GM21390 (cell line): ENCODE results near the gene TAP1.
A peak's percentile ranks its signal among the peaks of the same experiment; 100 is the strongest.
"Not testable (repeated sequence)": the region's sequence is repeated elsewhere in the genome, so short reads cannot be mapped to it uniquely, and the experiment has no call there.

Experiments
- ATAC-seq: cut with Tn5 transposase; IDR thresholded peaks from one replicate; pipeline ENCODE4 v1.9.1; 2021; ENCODE audit not compliant: unreplicated experiment

Gene TAP1, protein sequence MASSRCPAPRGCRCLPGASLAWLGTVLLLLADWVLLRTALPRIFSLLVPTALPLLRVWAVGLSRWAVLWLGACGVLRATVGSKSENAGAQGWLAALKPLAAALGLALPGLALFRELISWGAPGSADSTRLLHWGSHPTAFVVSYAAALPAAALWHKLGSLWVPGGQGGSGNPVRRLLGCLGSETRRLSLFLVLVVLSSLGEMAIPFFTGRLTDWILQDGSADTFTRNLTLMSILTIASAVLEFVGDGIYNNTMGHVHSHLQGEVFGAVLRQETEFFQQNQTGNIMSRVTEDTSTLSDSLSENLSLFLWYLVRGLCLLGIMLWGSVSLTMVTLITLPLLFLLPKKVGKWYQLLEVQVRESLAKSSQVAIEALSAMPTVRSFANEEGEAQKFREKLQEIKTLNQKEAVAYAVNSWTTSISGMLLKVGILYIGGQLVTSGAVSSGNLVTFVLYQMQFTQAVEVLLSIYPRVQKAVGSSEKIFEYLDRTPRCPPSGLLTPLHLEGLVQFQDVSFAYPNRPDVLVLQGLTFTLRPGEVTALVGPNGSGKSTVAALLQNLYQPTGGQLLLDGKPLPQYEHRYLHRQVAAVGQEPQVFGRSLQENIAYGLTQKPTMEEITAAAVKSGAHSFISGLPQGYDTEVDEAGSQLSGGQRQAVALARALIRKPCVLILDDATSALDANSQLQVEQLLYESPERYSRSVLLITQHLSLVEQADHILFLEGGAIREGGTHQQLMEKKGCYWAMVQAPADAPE

DNA sequence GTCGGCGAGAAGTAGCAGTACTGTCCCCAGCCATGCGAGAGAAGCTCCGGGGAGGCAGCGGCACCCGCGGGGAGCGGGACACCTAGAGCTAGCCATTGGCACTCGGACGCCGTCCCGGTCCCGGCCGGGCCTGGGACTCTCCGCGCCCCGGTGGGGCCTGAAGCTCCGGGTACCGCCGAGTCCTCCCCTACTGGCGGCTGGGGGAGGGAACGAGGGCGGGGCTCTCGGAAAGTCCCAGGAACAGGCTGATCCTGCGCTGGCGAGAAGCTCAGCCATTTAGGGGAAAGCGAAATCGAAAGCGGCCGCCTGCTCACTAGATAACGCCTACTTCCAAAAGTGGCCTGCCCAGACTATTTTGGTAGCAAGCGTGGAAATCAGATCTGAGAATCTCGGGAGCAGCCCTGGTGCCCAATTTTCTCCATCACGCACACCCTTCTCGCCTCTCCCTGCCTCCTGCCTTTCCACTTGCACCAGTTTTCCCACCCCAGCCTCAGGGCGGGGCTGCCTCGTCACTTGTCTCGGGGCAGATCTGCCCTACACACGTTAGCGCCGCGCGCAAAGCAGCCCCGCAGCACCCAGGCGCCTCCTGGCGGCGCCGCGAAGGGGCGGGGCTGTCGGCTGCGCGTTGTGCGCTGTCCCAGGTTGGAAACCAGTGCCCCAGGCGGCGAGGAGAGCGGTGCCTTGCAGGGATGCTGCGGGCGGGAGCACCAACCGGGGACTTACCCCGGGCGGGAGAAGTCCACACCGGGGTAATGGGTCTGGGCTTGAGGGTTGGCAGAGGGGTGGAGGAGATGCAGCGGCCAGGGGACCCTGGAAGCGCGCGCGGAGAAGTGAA, at the start of gene TAP1, which contains the start of gene PSMB9:
TAP1 (minus strand) TSS at position 164 of the 835 bp plus-strand sequence; CDS start at position 96, 68 bp downstream.
PSMB9 (plus strand) TSS at position 652 of the 835 bp plus-strand sequence; CDS start at position 690, 38 bp downstream.
- peak; percentile 70 for ATAC-seq

DNA sequence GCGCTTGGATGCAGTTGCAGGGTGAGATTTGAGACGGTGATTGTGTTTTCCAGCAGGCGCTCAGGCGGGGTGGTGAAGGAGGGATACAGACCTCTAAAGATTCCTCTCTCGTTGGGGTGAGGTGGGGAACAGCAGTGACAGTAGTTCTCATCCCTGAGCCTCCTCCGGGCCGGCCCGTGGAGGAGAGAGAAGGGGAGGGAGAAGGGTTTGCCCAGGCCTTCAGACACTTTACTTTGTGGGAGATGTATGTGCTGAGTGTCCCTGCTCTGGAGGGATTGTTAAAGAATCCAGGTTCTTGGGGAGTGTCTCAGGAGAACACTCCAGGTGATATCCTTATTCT, 41.5 kb upstream of the TAP1 start:
- no peak for ATAC-seq

DNA sequence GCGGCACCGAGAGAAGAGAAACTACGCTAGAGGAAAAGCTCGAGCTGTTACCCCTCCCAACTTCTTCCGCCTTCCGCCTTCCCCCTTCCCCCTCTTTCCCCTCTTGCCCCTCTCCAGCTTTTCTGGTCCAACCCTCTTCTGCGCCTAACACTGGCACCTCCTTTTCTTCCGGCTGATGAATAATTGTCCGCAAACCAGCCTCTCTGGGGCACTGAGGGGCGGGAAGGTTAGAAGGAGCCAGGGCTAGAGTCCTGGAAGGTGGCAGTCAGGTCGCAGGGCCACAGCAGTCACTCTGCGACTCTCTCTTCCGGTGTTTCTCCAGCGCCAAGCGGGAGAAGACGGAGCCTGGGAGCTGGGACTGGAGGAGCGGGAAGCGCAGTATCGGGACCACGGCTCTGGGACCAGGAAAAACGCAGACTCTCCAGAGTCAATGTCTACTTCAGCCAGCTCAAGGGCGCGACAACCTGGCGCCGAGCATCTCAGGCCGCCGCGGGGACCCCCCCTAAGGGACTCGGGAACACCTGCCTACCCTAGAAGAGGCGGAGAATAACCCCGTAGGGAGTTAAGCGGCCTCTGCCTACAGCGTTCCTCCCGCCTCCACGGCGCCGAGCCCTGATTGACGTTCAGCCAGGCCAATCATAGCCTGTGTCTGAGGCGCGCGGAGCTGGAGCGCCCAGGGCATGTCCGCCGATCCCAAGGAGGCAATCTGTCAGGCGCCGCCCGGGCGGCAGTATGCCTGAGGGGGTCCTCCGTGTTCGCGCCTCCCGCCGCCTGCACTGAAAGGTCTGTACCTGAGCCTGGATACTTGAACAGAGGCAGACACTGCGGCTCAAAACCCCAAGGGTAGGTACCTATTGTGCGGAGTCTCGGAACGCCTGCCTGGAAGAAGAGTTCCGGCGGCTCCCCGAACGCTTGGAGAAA, 40.8 kb upstream of the TAP1 start:
- ATAC-seq: peak; percentile 94

DNA sequence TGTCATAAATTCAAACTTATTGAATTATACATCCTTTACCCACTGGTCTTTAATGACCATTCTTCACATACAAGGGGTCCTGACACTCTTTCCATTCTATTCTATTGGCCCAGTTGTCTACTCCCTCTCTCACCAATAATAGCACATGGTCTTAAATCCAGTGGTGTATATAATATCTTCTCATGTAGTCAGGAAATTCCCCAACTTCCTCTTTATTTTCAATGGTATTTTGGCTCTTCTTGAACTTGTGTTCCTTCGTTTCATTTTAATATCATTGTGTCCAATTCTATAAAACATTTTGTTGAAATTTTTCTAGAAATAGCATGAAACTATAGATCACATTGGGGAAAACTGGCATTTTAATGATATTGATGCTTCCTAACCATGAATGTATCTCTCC, 37.3 kb upstream of the TAP1 start:
- no peak for ATAC-seq

DNA sequence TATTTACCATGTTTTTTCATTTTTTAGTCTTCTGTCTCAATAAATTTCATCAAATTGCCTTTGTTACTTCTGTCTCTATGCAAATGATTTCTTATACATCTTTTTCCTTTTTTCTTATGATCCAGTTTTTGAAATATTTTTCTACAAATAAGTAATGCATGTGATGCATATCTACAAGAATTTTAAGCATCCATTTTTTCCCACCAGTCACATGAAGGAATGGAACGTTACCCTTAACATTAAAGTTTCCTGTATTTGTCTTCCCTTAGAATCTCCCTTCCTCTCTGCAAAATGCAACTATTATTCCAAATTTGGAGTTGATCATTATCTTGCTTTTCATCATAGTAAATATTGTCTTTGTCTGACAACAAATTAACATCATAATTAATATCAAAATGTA, 36.0 kb upstream of the TAP1 start:
- no peak for ATAC-seq

DNA sequence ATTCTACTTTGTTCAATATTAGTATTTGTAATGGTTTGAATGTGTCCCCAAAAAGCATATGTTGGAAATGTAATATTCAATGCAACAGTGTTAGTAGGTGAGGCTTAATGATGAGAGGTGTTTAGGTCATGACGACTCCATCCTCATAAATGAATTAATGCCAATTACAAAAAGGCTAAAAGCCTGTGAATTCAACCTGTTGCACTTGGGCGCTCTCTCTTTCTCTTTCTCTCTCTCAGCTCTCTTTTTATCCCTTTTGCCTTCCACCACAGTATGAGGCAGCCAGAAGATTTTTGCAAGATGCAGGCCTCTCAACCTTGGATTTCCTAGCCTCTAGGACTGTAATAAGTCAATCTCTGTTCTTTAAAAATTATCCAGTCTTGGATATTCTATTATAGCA, 35.1 kb upstream of the TAP1 start:
- ATAC-seq: no peak

DNA sequence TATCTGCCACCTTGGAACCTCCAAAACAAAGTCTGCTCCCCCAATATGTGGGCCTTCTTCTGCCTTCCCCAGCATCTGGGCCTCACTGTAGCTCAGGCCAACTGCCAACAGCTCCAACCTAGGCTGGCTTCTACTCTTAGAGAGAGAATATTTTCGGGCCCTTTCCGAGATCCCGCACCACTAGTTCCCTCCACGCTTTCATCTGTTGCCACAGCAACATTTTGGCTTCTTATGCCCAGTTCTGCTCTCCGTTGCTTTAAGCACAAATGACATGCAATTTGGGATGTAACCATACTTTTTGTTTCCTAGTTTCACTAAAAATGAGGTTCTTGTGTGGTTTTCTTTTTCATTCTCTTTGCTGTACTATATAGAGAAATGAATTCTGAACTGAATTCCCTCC, 34.1 kb upstream of the TAP1 start:
- no peak for ATAC-seq

DNA sequence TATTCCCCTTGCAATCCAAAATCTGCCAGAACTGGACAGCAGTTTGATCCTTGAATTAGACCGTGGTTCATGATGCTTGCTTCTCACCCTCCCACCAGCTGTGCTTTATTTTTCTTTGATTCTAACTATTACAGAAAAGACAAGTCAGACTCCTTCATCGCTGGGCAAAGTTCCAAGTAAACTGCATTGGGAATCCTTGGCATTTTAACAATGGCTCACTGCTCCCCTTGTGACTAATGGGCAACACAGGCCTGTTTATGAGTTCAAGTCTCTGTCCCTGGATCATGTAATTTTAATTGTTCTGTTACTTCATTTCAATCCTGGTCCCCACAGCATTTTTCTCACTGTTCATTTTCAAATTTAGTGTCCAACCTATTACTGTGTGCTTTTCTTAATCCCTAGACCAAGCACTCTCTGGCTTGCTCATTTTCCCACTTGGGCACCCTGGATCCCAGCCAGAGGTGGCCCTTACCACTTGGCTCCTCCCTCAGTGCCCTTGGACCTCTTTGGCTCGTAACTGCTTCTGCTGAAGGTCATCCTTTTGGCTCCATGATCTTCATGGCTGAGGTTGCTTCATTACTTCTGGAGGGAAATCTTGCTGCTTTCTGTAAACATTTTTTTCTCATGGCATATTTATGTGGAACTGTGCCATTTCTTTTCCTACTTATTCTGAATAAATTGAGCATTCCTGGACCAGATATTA, 33.3 kb upstream of the TAP1 start:
- no peak for ATAC-seq

DNA sequence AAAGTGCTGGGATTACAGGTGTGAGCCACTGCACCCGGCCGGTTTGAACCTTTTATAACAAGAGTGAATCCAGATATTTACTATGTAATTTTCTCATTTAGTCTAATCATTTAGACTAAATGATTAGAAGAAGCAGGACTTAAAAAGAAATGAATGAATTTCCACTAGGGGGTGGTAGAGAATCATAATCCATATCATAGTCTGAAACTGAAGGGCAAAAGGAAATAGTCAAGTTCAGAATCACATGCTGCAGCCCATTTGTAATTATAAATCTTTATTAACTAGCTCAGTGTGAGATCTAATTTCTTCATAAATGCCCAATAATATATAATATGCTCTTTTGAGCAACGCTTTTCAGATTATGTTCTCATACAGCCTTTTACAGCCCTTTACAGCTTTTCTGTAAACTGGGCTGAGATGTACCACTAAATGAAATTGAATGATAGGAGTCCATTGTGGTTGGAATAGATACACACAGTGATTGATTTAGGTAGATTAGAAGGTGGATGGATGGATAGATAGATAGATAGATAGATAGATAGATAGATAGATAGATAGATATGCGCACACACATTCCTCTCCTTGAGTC, 32.3 kb upstream of the TAP1 start:
- no peak for ATAC-seq

DNA sequence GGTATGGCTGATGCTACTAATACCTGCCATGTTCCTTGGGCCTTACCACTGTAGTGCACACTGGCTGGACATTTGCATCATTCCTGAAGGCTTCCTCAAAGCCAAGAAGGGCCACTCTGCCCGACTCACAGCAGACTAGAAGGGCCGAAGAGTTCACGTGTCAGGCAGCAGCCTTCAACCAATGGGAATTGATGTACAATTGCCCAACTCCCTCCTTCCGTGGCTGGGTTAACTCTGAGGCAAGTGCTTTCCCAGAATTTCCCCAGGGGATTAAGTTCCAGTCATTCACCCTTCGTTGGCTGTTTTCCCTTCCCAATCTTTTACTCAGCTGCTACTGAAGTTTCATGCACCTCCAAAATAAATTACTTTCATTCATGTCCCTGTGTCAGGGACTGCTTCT, 30.3 kb upstream of the TAP1 start:
- no peak for ATAC-seq

DNA sequence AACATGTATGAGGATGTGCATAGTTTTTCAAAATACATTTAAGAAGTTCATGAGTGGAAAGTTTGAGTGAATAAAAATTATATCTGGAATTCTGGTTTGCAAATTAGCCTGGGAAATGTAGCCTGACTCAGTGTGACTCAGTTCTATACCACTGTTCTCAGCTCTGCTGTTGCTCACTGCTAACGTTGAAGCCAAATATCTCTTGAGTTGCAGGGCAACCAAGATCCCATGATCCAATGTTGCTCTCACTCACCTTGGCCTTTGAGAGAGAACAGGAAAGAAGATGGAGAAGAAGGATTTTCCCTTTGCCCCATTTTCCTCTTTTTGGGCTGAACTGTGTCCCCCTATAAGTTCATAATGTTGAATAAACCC, 29.4 kb upstream of the TAP1 start:
- ATAC-seq: no peak

DNA sequence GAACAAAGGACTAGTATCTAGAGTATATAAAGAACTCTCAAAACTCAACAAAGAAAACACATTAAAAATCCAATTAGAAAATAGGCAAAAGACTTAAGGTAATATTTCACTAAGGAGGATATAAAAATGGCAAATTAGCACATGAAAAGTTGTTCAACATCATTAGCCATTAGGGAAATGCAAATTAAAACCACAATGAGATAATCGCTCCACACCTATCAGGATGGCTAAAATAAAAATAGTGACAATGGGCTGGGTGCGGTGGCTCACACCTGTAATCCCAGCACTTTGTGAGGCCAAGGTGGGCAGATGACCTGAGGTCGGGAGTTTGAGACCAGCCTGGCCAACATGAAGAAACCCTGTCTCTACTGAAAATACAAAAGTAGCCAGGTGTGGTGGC, 27.5 kb upstream of the TAP1 start:
- not testable (repeated sequence) for ATAC-seq

DNA sequence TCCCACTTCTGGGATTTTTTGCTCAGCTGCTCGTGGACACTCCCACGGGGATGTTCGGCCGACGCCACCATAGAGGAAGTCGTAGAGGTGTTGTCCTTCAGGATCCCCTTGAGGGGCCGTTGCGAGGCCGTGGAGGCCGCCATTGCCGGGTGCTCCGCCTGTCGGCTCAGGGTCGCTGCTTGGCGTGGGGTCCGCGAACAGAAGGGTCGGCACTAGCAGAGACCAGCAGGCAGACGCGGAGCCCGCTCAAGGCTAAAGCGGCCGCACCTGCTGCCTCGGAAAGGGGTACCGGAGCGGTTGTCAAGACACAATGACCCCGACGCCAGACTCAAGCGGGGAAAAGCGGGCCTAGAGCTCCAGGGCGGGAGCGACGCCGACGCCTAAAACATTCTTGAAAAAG, 26.2 kb upstream of the TAP1 start:
- ATAC-seq: no peak

DNA sequence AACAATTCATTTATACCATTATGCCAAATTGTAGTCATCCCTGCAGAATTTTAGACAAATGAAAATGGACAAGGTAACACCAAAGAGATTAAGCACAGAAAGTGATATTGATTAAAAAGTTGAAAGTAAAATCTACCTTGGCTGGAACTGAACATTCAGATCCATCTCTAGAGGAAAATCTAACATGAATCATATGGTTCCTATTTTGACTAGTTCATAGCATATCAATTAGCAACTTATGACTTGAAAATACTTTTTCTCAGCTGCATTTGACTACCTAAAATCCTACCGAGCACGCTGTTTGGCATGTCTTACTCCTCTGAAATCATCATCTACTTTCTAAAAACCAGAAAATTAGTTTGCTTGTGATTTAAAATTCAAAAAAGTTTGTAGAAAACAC, 23.1 kb upstream of the TAP1 start:
- no peak for ATAC-seq

DNA sequence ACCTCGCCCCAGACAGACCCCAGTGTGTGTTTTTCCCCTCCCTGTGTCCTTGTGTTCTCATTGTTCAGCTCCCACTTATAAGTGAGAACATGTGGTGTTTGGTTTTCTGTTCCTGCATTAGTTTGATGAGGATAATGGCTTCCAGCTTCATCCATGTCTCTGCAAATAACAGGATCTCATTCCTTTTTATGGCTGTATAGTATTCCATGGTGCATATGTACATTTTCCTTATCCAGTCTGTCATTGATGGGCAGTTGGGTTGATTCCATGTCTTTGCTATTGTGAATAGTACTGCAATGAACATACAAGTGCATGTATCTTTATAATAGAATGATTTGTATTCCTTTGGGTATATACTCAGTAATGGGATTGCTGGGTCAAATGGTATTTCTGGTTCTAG, 20.4 kb upstream of the TAP1 start:
- not testable (repeated sequence) for ATAC-seq

DNA sequence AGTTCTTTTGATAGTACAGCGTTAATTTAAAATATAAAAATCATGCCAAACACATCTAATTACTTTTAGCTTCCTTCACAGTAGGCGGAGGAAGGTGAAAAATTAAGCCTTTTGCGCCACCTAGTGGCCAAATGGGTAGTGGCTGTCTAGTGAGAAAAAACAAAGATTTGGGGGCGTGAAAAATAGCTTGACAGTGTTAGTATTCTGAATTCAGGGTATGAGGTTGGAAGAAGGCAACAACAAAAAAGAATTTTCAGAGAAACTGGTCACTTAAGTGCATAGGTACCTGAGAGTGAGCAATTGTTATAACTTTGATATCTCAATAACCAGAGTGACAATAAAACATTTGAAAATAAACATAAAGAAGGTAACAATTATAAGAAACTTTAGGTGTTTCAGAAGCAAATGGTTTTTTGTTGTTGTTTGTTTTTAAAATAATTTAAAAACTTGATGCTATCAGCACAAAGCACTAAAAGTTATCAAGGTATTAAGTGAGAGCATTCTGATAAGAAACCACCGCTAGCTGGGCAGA, 14.8 kb upstream of the TAP1 start:
- no peak for ATAC-seq

DNA sequence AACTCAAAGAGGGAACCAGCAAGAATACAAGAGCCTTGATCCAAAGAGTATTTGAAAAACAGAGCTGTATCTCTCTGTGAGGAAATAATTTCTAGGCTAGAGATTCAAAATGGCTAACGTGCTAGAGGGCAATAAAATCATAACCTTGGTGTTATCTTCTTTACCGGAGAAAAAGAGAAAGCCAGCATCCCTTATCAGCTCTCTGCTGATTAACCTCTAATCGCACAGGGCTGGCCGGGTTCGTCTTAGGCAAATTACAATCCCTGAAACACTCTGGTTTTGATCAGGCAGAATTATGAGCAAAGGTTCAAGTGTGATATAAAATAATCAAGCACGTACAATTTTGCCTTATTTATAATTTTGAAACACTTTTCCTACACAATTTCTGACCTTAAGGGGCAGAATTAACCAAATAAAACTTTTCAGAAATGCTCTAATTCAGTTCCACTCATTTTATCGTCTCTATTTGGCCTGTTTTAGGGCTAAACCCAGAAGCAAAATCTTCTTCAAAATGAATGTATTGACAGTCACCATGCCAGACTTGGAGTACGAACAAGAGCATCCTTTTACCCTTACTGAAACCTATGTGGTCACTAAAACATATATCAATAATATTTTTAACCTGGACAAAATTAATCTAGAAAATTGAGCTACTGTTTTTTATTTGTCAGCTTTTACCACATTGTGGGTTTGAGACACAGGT, 14.2 kb upstream of the TAP1 start:
- ATAC-seq: no peak

DNA sequence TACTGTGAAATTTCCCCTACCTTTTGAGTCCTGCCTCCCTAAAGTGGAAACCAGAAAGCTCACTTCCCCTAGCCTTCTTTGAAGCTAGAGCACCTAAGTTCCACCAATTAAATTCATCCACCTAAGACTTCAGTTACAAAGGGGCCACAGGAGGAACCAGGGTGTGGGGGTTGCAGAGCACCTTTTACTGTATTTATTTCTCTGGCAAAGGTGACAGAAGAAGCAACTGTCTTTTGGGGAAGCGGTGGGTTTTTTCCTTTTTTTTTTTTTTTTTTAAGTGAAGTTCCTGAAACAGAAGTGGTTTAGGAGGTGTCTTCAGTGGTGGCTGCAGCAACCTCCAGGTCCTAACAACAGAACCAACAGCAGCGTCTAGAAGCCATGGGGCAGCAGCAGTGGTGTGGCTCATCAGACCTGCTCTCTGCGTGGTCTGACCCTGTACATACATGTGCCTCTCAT, 13.5 kb upstream of the TAP1 start:
- ATAC-seq: no peak
